Keratinocyte (primary cell): ENCODE measurements around the gene ATP5PF. TPM values are rescaled to one million over a fixed set of nuclear protein-coding genes. Genes with fewer than 3 reads are reported as not detected.

ENCODE experiments used
- DNase-seq: peaks from one replicate; pipeline ENCODE4 v3.0.0-alpha.2; 2011; ENCODE audit warnings: low read depth, missing footprints, low spot score
- FAIRE-seq: peaks from 2 replicates; lab custom pipeline; 2011; peaks lifted over from hg19 to GRCh38; lab: Jason Lieb, UNC
- H2AFZ ChIP-seq: 2 replicates; pipeline ENCODE4 v1.6.0; 2012; ENCODE audit warnings: low read length, control low read depth, inconsistent platforms; ENCODE audit not compliant: control insufficient read depth
- H3K27ac ChIP-seq: 2 replicates; pipeline ENCODE4 v1.5.1; 2011; ENCODE audit warnings: low read length; ENCODE audit not compliant: control insufficient read depth, insufficient read depth
- H3K27me3 ChIP-seq: 3 replicates; pipeline ENCODE4 v1.6.0; 2011; ENCODE audit warnings: low read length; ENCODE audit not compliant: control insufficient read depth, insufficient read depth; ENCODE audit errors: extremely low read depth
- H3K36me3 ChIP-seq, 2 experiments: 2 replicates in 1 of 2; 3 replicates in 1 of 2; pipeline ENCODE4 v1.5.1; 2011; ENCODE audit warnings: low read length in 2 of 2, mild to moderate bottlenecking in 1 of 2; ENCODE audit not compliant: control insufficient read depth in 2 of 2, insufficient read depth in 2 of 2; ENCODE audit errors: extremely low read depth in 1 of 2
- H3K4me1 ChIP-seq: 3 replicates; pipeline ENCODE4 v1.5.1; 2011; ENCODE audit warnings: low read length; ENCODE audit not compliant: control insufficient read depth, insufficient read depth; ENCODE audit errors: extremely low read depth
- H3K4me2 ChIP-seq: 3 replicates; pipeline ENCODE4 v1.6.0; 2011; ENCODE audit warnings: low read depth, low read length; ENCODE audit not compliant: control insufficient read depth, insufficient read depth; ENCODE audit errors: extremely low read depth
- H3K4me3 ChIP-seq, 3 experiments: fragments of 200-600 bp in 1 of 3; sonication (generic) in 1 of 3; 2 replicates in 2 of 3; 3 replicates in 1 of 3; pipeline ENCODE4 v1.5.1; 2011 to 2016; ENCODE audit warnings: low read length in 3 of 3, mild to moderate bottlenecking in 3 of 3, control low read depth in 2 of 3, inconsistent platforms in 1 of 3, low read depth in 1 of 3, mixed read lengths in 1 of 3, mixed run types in 1 of 3, moderate library complexity in 1 of 3; ENCODE audit not compliant: control insufficient read depth in 2 of 3, insufficient read depth in 2 of 3; ENCODE audit errors: extremely low read depth in 1 of 3
- H3K79me2 ChIP-seq: 2 replicates; pipeline ENCODE4 v1.6.0; 2012; ENCODE audit warnings: low read length; ENCODE audit not compliant: control insufficient read depth, insufficient read depth
- H3K9ac ChIP-seq: 3 replicates; pipeline ENCODE4 v1.6.0; 2011; ENCODE audit warnings: low read length; ENCODE audit not compliant: control insufficient read depth, insufficient read depth; ENCODE audit errors: extremely low read depth
- H3K9me1 ChIP-seq: 3 replicates; pipeline ENCODE4 v1.6.0; 2011; ENCODE audit warnings: low read length; ENCODE audit not compliant: control insufficient read depth, insufficient read depth; ENCODE audit errors: extremely low read depth
- H3K9me3 ChIP-seq: 2 replicates; pipeline ENCODE4 v1.5.1; 2012; ENCODE audit warnings: low read depth, low read length; ENCODE audit not compliant: control insufficient read depth
- H4K20me1 ChIP-seq: 3 replicates; pipeline ENCODE4 v1.6.0; 2011; ENCODE audit warnings: low read length; ENCODE audit not compliant: control insufficient read depth, insufficient read depth; ENCODE audit errors: extremely low read depth
- EZH2 ChIP-seq: IDR thresholded peaks from one replicate; pipeline ENCODE4 v1.6.1; 2012; ENCODE audit warnings: inconsistent platforms, mild to moderate bottlenecking, low read length, moderate library complexity
- dilution Hi-C: fragments of 300-500 bp; cut with MboI; formaldehyde crosslinking; loops from one replicate; pipeline ENCODE4 v1.7.0; 2020; ENCODE audit warnings: low sequenced_read_pairs; ENCODE audit not compliant: extremely low pct_ligation_motif_present
- polyA plus RNA-seq, 5 experiments: library from polyadenylated mRNA; depleted of rRNA in 3 of 5; stranded (reverse) in 3 of 5; stranded (forward) in 1 of 5; unstranded in 1 of 5; fragments of >200 nt; gene quantifications; 1 replicate in 1 of 5; 2 replicates in 3 of 5; 3 replicates in 1 of 5; pipeline versions ENCODE4 v1.2.1 to v1.2.3, GENCODE V29; 2011 to 2012; ENCODE audit warnings: missing spikeins in 2 of 5, low read depth in 1 of 5, low replicate concordance in 1 of 5
- TF ChIP-seq, protein P1 (sequence below), 3 experiments: IDR thresholded peaks in 1 of 3; conservative IDR thresholded peaks in 1 of 3; optimal IDR thresholded peaks in 1 of 3; 2 replicates in 2 of 3; 3 replicates in 1 of 3; pipeline versions ENCODE3 to v1.5.1; 2011; ENCODE audit warnings: low read length in 3 of 3, mild to moderate bottlenecking in 3 of 3, moderate library complexity in 2 of 3, control low read depth in 1 of 3, inconsistent platforms in 1 of 3; ENCODE audit not compliant: insufficient read depth in 2 of 3; ENCODE audit errors: extremely low read depth in 1 of 3

ATP5PF gene
- polyA plus RNA-seq, 1 donor (not counting 4 experiments of a cell fraction or from before 2014, with no cell fraction given): 256 TPM

- no peaks in the 10 kb centered on the region for H4K20me1 ChIP-seq
- H3K36me3 ChIP-seq: no peaks in the 10 kb centered on the region
- H3K9me1 ChIP-seq: no peaks in the 10 kb centered on the region
- no peaks in the 10 kb centered on the region for H3K79me2 ChIP-seq
- H3K4me1 ChIP-seq: no peaks in the 10 kb centered on the region
- H3K27ac ChIP-seq: no peak overlapping the region
- DNase-seq: no peak
- no peak overlapping the region for H3K4me3 ChIP-seq
- FAIRE-seq: no peak
- no peaks in the 10 kb centered on the region for H3K9me3 ChIP-seq
- dilution Hi-C loops: no loop called here
- no peak overlapping the region for H2AFZ ChIP-seq
- no peak overlapping the region for H3K9ac ChIP-seq
- H3K4me2 ChIP-seq: no peak overlapping the region
- TF ChIP-seq, protein P1, sequence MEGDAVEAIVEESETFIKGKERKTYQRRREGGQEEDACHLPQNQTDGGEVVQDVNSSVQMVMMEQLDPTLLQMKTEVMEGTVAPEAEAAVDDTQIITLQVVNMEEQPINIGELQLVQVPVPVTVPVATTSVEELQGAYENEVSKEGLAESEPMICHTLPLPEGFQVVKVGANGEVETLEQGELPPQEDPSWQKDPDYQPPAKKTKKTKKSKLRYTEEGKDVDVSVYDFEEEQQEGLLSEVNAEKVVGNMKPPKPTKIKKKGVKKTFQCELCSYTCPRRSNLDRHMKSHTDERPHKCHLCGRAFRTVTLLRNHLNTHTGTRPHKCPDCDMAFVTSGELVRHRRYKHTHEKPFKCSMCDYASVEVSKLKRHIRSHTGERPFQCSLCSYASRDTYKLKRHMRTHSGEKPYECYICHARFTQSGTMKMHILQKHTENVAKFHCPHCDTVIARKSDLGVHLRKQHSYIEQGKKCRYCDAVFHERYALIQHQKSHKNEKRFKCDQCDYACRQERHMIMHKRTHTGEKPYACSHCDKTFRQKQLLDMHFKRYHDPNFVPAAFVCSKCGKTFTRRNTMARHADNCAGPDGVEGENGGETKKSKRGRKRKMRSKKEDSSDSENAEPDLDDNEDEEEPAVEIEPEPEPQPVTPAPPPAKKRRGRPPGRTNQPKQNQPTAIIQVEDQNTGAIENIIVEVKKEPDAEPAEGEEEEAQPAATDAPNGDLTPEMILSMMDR (optimal IDR thresholded peaks at IDR 0.05 in 1 of 3, IDR thresholded peaks at IDR 0.05 in 1 of 3, conservative IDR thresholded peaks at IDR 0.05 in 1 of 3; ENCODE audit: extremely low read depth in 1 of 3, insufficient read depth in 2 of 3, low read length in 3 of 3): no peak
- no peak for TF ChIP-seq EZH2
- no peaks in the 10 kb centered on the region for H3K27me3 ChIP-seq
Observed at GRCh38 chr21:25767921-25768320, 33.2 kb upstream of the ATP5PF start.

GRCh38 chr21:25764065-25764464 lies 29.4 kb upstream of the ATP5PF start:
- no peak overlapping the region for H3K27ac ChIP-seq
- FAIRE-seq: no peak
- DNase-seq: no peak
- no peak overlapping the region for H3K4me2 ChIP-seq
- dilution Hi-C loops: no loop called here
- H3K36me3 ChIP-seq: peaks cover under 1 to 2% of the 10 kb centered on the region in 2 experiments
- no peaks in the 10 kb centered on the region for H3K4me1 ChIP-seq
- no peaks in the 10 kb centered on the region for H3K9me3 ChIP-seq
- H3K27me3 ChIP-seq: no peaks in the 10 kb centered on the region
- H3K9ac ChIP-seq: no peak overlapping the region
- no peaks in the 10 kb centered on the region for H3K9me1 ChIP-seq
- H4K20me1 ChIP-seq: no peaks in the 10 kb centered on the region
- no peaks in the 10 kb centered on the region for H3K79me2 ChIP-seq
- no peak overlapping the region for H3K4me3 ChIP-seq
- TF ChIP-seq, protein P1 (optimal IDR thresholded peaks at IDR 0.05 in 1 of 3, IDR thresholded peaks at IDR 0.05 in 1 of 3, conservative IDR thresholded peaks at IDR 0.05 in 1 of 3; ENCODE audit: extremely low read depth in 1 of 3, insufficient read depth in 2 of 3, low read length in 3 of 3): no peak
- no peak for TF ChIP-seq EZH2
- no peak overlapping the region for H2AFZ ChIP-seq
